ENCODE results near the gene CTNND2. TPM values are rescaled to one million over a fixed set of nuclear protein-coding genes. Genes with fewer than 3 reads are reported as not detected.

The CTNND2 gene
- total and polyA plus RNA-seq, 10 of the 15 experiments (the other 5 are each of a cell fraction or from before 2014, with no cell fraction given): 0.02 to 0.16 (median 0.04) TPM; not detected in 7

DNA sequence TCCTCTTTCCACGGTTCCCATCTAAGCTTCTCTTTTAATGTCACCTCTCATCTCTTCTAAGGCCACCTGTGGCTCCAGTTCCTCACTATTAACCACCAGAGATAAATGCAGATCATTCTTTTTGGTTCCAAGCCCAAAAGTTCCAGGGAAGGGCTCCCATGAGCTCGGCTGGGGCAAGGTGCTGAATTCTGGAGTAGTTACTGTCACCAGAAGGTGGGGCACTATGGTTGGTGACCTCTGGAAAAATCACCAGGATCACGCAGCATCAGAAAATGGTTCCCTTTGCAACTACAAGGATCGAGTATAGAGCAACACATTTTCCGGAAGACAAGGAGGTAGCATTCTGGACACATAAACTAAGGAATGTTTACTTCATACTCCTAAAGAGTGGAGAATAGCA lies 614.5 kb downstream of the CTNND2 start:
- no peaks in the 10 kb centered on the region for H3K27me3 ChIP-seq (replicated peaks in 1 of 2; ENCODE audit: control insufficient read depth in 2 of 2, insufficient read depth in 2 of 2, low read length in 1 of 2)
- no peak overlapping the region for H3K4me2 ChIP-seq (ENCODE audit: control insufficient read depth, insufficient read depth)
- H3K9me3 ChIP-seq (replicated peaks; ENCODE audit: control insufficient read depth, insufficient read depth, low read length): no peaks in the 10 kb centered on the region
- no peaks in the 10 kb centered on the region for H3K79me2 ChIP-seq (ENCODE audit: control insufficient read depth, insufficient read depth, low read length)
- DNase-seq (ENCODE audit: low read depth, low spot score) (no peak), FAIRE-seq (no peak), ATAC-seq (no peak)
- intact Hi-C loops (cut with micrococcal nuclease; ENCODE audit: unreplicated experiment): no loop called here
- H3K36me3 ChIP-seq (ENCODE audit: control insufficient read depth in 2 of 2, insufficient read depth in 2 of 2, low read length in 1 of 2): no peaks in the 10 kb centered on the region
- no peak overlapping the region for H3K9ac ChIP-seq (ENCODE audit: control insufficient read depth, insufficient read depth, low read length)
- ChIA-PET CTCF (no interaction called here), POLR2A (no interaction called here), SMC1A (ENCODE audit: uncharacterized antibody, unreplicated experiment) (interaction anchor here (0.7 kb wide), 1 partner anchor 20 kb away, joined by 3 read pairs; no protein-coding TSS in a partner anchor), RAD21 (ENCODE audit: unreplicated experiment) (no interaction called here)
- no peaks in the 10 kb centered on the region for H3K4me1 ChIP-seq (ENCODE audit: control insufficient read depth, insufficient read depth, low read length)
- H3K27ac ChIP-seq (ENCODE audit: control insufficient read depth, insufficient read depth): no peak overlapping the region
- H2AFZ ChIP-seq (ENCODE audit: control insufficient read depth, low read depth, low read length): no peak overlapping the region
- no peak overlapping the region for H3K4me3 ChIP-seq
- BruUV-seq (replicated peaks): no TSS peak
- 36% methylated on average over 5 of the region's 5 CpGs for WGBS (ENCODE audit: insufficient coverage, insufficient replicate concordance, low lambda C conversion rate, missing lambda C conversion rate)
- H4K20me1 ChIP-seq (ENCODE audit: control insufficient read depth, insufficient read depth): no peaks in the 10 kb centered on the region
- in situ Hi-C loops (cut with MboI): no loop called here
- no peak for TF ChIP-seq SUZ12 (IDR thresholded peaks at IDR 0.05; ENCODE audit: unreplicated experiment)
- TF ChIP-seq JUNB (IDR thresholded peaks at IDR 0.05): no peak

DNA sequence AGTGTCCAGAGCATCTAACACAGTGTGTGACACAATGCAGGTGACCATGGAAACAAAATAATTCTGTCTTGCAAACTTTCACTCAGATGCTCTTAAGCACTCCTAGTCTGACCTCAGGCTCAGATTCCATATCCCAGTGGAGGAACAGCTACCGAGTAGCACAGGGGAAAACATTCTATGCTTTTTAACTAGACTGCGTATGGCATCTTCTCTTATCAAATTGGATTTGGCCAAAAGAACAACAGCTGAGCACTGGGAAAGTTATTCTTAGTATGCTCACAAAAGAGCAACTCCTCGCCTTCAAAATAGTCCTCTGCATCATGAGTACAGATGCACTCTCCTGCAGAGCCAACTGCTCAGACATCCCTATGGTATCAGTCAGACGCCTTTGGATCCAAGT lies 615.0 kb downstream of the CTNND2 start:
- H3K27me3 ChIP-seq (replicated peaks in 1 of 2; ENCODE audit: control insufficient read depth in 2 of 2, insufficient read depth in 2 of 2, low read length in 1 of 2): no peaks in the 10 kb centered on the region
- POLR2A ChIA-PET: no interaction called here
- no peak for TF ChIP-seq BRCA1 (IDR thresholded peaks at IDR 0.05; ENCODE audit: low read depth, low read length)
- TF ChIP-seq, protein P1, sequence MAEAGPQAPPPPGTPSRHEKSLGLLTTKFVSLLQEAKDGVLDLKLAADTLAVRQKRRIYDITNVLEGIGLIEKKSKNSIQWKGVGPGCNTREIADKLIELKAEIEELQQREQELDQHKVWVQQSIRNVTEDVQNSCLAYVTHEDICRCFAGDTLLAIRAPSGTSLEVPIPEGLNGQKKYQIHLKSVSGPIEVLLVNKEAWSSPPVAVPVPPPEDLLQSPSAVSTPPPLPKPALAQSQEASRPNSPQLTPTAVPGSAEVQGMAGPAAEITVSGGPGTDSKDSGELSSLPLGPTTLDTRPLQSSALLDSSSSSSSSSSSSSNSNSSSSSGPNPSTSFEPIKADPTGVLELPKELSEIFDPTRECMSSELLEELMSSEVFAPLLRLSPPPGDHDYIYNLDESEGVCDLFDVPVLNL (IDR thresholded peaks at IDR 0.05; ENCODE audit: low read depth, low read length): no peak
- TF ChIP-seq CEBPB (IDR thresholded peaks at IDR 0.05; ENCODE audit: borderline replicate concordance in 1 of 2, low read depth in 2 of 2, low read length in 2 of 2): no peak
- TF ChIP-seq, protein P2, sequence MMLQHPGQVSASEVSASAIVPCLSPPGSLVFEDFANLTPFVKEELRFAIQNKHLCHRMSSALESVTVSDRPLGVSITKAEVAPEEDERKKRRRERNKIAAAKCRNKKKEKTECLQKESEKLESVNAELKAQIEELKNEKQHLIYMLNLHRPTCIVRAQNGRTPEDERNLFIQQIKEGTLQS (IDR thresholded peaks at IDR 0.05; ENCODE audit: borderline replicate concordance, extremely low read depth, low read depth, low read length): no peak
- no peak for TF ChIP-seq KDM1A (IDR thresholded peaks at IDR 0.05; ENCODE audit: borderline replicate concordance)
- no peak for TF ChIP-seq HDGF (IDR thresholded peaks at IDR 0.05)
- no peak for TF ChIP-seq SUZ12 (IDR thresholded peaks at IDR 0.05; ENCODE audit: unreplicated experiment)
- TF ChIP-seq SREBF1 (IDR thresholded peaks at IDR 0.05; ENCODE audit: low read length): no peak
- TF ChIP-seq NR2C1 (IDR thresholded peaks at IDR 0.05): no peak
- no peak for TF ChIP-seq SIX5 (IDR thresholded peaks at IDR 0.05; ENCODE audit: low read depth, low read length, severe bottlenecking)
- TF ChIP-seq BMI1 (IDR thresholded peaks at IDR 0.05; ENCODE audit: borderline replicate concordance): no peak
- no peak for TF ChIP-seq NFYA (IDR thresholded peaks at IDR 0.05; ENCODE audit: borderline replicate concordance, low read depth, low read length)
- TF ChIP-seq, protein P3, sequence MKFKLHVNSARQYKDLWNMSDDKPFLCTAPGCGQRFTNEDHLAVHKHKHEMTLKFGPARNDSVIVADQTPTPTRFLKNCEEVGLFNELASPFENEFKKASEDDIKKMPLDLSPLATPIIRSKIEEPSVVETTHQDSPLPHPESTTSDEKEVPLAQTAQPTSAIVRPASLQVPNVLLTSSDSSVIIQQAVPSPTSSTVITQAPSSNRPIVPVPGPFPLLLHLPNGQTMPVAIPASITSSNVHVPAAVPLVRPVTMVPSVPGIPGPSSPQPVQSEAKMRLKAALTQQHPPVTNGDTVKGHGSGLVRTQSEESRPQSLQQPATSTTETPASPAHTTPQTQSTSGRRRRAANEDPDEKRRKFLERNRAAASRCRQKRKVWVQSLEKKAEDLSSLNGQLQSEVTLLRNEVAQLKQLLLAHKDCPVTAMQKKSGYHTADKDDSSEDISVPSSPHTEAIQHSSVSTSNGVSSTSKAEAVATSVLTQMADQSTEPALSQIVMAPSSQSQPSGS (IDR thresholded peaks at IDR 0.05; ENCODE audit: low read length): no peak
- TF ChIP-seq, protein P4, sequence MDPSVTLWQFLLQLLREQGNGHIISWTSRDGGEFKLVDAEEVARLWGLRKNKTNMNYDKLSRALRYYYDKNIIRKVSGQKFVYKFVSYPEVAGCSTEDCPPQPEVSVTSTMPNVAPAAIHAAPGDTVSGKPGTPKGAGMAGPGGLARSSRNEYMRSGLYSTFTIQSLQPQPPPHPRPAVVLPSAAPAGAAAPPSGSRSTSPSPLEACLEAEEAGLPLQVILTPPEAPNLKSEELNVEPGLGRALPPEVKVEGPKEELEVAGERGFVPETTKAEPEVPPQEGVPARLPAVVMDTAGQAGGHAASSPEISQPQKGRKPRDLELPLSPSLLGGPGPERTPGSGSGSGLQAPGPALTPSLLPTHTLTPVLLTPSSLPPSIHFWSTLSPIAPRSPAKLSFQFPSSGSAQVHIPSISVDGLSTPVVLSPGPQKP (IDR thresholded peaks at IDR 0.05; ENCODE audit: low read depth, low read length): no peak
- no peak for TF ChIP-seq CREM (IDR thresholded peaks at IDR 0.05; ENCODE audit: low read depth)

More for the DNA sequence above, 615.0 kb downstream of the CTNND2 start:
- no peaks in the 10 kb centered on the region for H3K36me3 ChIP-seq (ENCODE audit: control insufficient read depth in 2 of 2, insufficient read depth in 2 of 2, low read length in 1 of 2)
- ChIA-PET CTCF (no interaction called here), SMC1A (ENCODE audit: uncharacterized antibody, unreplicated experiment) (no interaction called here), RAD21 (ENCODE audit: unreplicated experiment) (no interaction called here)
- in situ Hi-C loops (cut with MboI) (no loop called here), intact Hi-C loops (cut with micrococcal nuclease; ENCODE audit: unreplicated experiment) (no loop called here)
- no peak overlapping the region for H2AFZ ChIP-seq (ENCODE audit: control insufficient read depth, low read depth, low read length)
- FAIRE-seq: no peak
- H3K79me2 ChIP-seq (ENCODE audit: control insufficient read depth, insufficient read depth, low read length): no peaks in the 10 kb centered on the region
- no TSS peak for BruUV-seq (replicated peaks)
- H3K27ac ChIP-seq (ENCODE audit: control insufficient read depth, insufficient read depth): no peak overlapping the region
- DNase-seq (ENCODE audit: low read depth, low spot score): no peak
- H3K9ac ChIP-seq (ENCODE audit: control insufficient read depth, insufficient read depth, low read length): no peak overlapping the region
- no peak for ATAC-seq
- no peaks in the 10 kb centered on the region for H3K9me3 ChIP-seq (replicated peaks; ENCODE audit: control insufficient read depth, insufficient read depth, low read length)
- H3K4me1 ChIP-seq (ENCODE audit: control insufficient read depth, insufficient read depth, low read length): no peaks in the 10 kb centered on the region
- no peaks in the 10 kb centered on the region for H4K20me1 ChIP-seq (ENCODE audit: control insufficient read depth, insufficient read depth)
- H3K4me2 ChIP-seq (ENCODE audit: control insufficient read depth, insufficient read depth): no peak overlapping the region
- no peak overlapping the region for H3K4me3 ChIP-seq
- 27% methylated on average over 4 of the region's 4 CpGs for WGBS (ENCODE audit: insufficient coverage, insufficient replicate concordance, low lambda C conversion rate, missing lambda C conversion rate)

Measured in GM12878 (cell line).